H1 (cell line): Measurements from ENCODE around the gene IFNA1. TPM values are rescaled to one million over a fixed set of nuclear protein-coding genes. Genes with fewer than 3 reads are reported as not detected.

Source experiments
- CTCF ChIA-PET: fragments of 300-600 bp; sonication (Branson Sonifier 250); formaldehyde crosslinking; loops from one replicate; lab custom pipeline; 2021; ENCODE audit not compliant: partially characterized antibody; lab: Charles Lee
- POLR2A ChIA-PET: fragments of 300-600 bp; sonication (Branson Sonifier 250); formaldehyde crosslinking; loops from one replicate; lab custom pipeline; 2021; ENCODE audit warnings: inconsistent platforms; ENCODE audit not compliant: partially characterized antibody; lab: Charles Lee
- DNase-seq, 2 experiments: peaks; one replicate each; pipeline versions ENCODE4 v3.0.0 to v3.0.0-alpha.2; 2010 to 2022; ENCODE audit warnings: low spot score in 2 of 2, low read depth in 1 of 2, mixed read lengths in 1 of 2
- FAIRE-seq: peaks from 2 replicates; lab custom pipeline; 2011; peaks lifted over from hg19 to GRCh38; lab: Jason Lieb, UNC
- H2AFZ ChIP-seq: 2 replicates; pipeline ENCODE4 v1.8.1; 2012; ENCODE audit warnings: low read length, inconsistent platforms
- H2AK5ac ChIP-seq: 2 replicates; pipeline ENCODE4 v1.6.1; 2013; ENCODE audit warnings: low read depth, low read length
- H2BK120ac ChIP-seq: replicated peaks from 2 replicates; pipeline ENCODE3; 2013; ENCODE audit warnings: low read depth, low read length, inconsistent platforms
- H2BK12ac ChIP-seq: 2 replicates; pipeline ENCODE4 v1.6.1; 2013; ENCODE audit warnings: low read depth, low read length
- H2BK15ac ChIP-seq: 2 replicates; pipeline ENCODE4 v1.6.1; 2013; ENCODE audit warnings: low read length
- H2BK20ac ChIP-seq: 2 replicates; pipeline ENCODE4 v1.6.1; 2013; ENCODE audit warnings: low read length
- H2BK5ac ChIP-seq: 2 replicates; pipeline ENCODE4 v1.6.1; 2013; ENCODE audit warnings: low read depth, low read length
- H3K14ac ChIP-seq: 2 replicates; pipeline ENCODE4 v1.6.1; 2013; ENCODE audit warnings: inconsistent platforms; ENCODE audit not compliant: insufficient read length
- H3K18ac ChIP-seq: 2 replicates; pipeline ENCODE4 v1.6.1; 2013; ENCODE audit warnings: low read length; ENCODE audit errors: extremely low read depth
- H3K23ac ChIP-seq: 2 replicates; pipeline ENCODE4 v1.6.1; 2013; ENCODE audit warnings: inconsistent platforms; ENCODE audit not compliant: insufficient read length
- H3K23me2 ChIP-seq: 2 replicates; pipeline ENCODE4 v1.6.1; 2013; ENCODE audit warnings: low read depth, low read length
- H3K27ac ChIP-seq: 2 replicates; pipeline ENCODE4 v1.6.1; 2011; ENCODE audit warnings: low read depth, low read length, inconsistent platforms
- H3K27me3 ChIP-seq, 4 experiments: replicated peaks in 1 of 4; 1 replicate in 1 of 4; 2 replicates in 3 of 4; pipeline versions ENCODE4 v1.6.1 to v1.8.1; 2011 to 2013; ENCODE audit warnings: low read length in 3 of 4, mild to moderate bottlenecking in 3 of 4, inconsistent platforms in 2 of 4, mixed read lengths in 2 of 4, moderate library complexity in 1 of 4; ENCODE audit not compliant: control insufficient read depth in 3 of 4, insufficient read depth in 3 of 4; ENCODE audit errors: extremely low read depth in 1 of 4
- H3K36me3 ChIP-seq, 4 experiments: 2 replicates each; pipeline versions ENCODE4 v1.6.1 to v1.8.1; 2011 to 2013; ENCODE audit warnings: mild to moderate bottlenecking in 4 of 4, low read length in 3 of 4, moderate library complexity in 2 of 4, control low read depth in 1 of 4, inconsistent platforms in 1 of 4; ENCODE audit not compliant: insufficient read depth in 4 of 4, control insufficient read depth in 2 of 4
- H3K4ac ChIP-seq: replicated peaks from 2 replicates; pipeline ENCODE3; 2013; ENCODE audit warnings: low read length, low read depth, mixed read lengths, inconsistent platforms; ENCODE audit not compliant: insufficient read length
- H3K4me1 ChIP-seq, 4 experiments: replicated peaks in 1 of 4; 1 replicate in 1 of 4; 2 replicates in 3 of 4; pipeline versions ENCODE4 v1.6.1 to v1.8.1; 2011 to 2013; ENCODE audit warnings: low read length in 3 of 4, inconsistent platforms in 2 of 4, mixed read lengths in 1 of 4; ENCODE audit not compliant: insufficient read depth in 4 of 4, control insufficient read depth in 3 of 4
- H3K4me2 ChIP-seq, 2 experiments: 2 replicates each; pipeline versions ENCODE4 v1.6.1 to v1.8.1; 2011 to 2013; ENCODE audit warnings: low read depth in 2 of 2, low read length in 2 of 2, control low read depth in 1 of 2, inconsistent platforms in 1 of 2, mild to moderate bottlenecking in 1 of 2; ENCODE audit not compliant: insufficient read depth in 1 of 2
- H3K4me3 ChIP-seq, 4 experiments: fragments of 200-600, 300-600 bp in 1 of 4; sonication (generic), shearing (Covaris generic), sonication (Bioruptor Twin) in 1 of 4; 2 replicates each; pipeline versions ENCODE4 v1.5.1 to v1.8.1; 2011 to 2016; ENCODE audit warnings: low read length in 4 of 4, low read depth in 3 of 4, control low read depth in 2 of 4, inconsistent platforms in 2 of 4, mild to moderate bottlenecking in 2 of 4, mixed read lengths in 1 of 4, moderate library complexity in 1 of 4; ENCODE audit not compliant: insufficient read depth in 2 of 4; ENCODE audit errors: extremely low read depth in 1 of 4
- H3K56ac ChIP-seq: replicated peaks from 2 replicates; pipeline ENCODE3; 2013; ENCODE audit warnings: low read depth, mild to moderate bottlenecking, mixed read lengths, low read length, inconsistent platforms; ENCODE audit not compliant: insufficient read length
- H3K79me1 ChIP-seq: 2 replicates; pipeline ENCODE4 v1.6.1; 2013; ENCODE audit warnings: low read depth, low read length, control low read depth
- H3K79me2 ChIP-seq, 2 experiments: 2 replicates each; pipeline versions ENCODE4 v1.6.1 to v1.8.1; 2012 to 2013; ENCODE audit warnings: low read length in 2 of 2, mild to moderate bottlenecking in 2 of 2, inconsistent platforms in 1 of 2; ENCODE audit not compliant: insufficient read depth in 2 of 2, control insufficient read depth in 1 of 2
- H3K9ac ChIP-seq, 4 experiments: replicated peaks in 1 of 4; 1 replicate in 1 of 4; 2 replicates in 3 of 4; pipeline versions ENCODE4 v1.6.1 to v1.8.1; 2011 to 2013; ENCODE audit warnings: low read depth in 3 of 4, low read length in 3 of 4, control low read depth in 2 of 4, mild to moderate bottlenecking in 2 of 4, moderate library complexity in 2 of 4, inconsistent platforms in 1 of 4; ENCODE audit errors: extremely low read depth in 1 of 4
- H3K9me3 ChIP-seq, 2 experiments: 2 replicates each; pipeline versions ENCODE4 v1.6.1 to v1.8.1; 2012 to 2013; ENCODE audit warnings: mild to moderate bottlenecking in 2 of 2, moderate library complexity in 2 of 2, control low read depth in 1 of 2, inconsistent platforms in 1 of 2, low read depth in 1 of 2, low read length in 1 of 2, mixed read lengths in 1 of 2; ENCODE audit not compliant: insufficient read depth in 2 of 2
- H4K20me1 ChIP-seq, 2 experiments: replicated peaks in 1 of 2; 2 replicates each; pipeline versions ENCODE3 to v1.8.1; 2011 to 2013; ENCODE audit warnings: inconsistent platforms in 2 of 2, low read length in 2 of 2, mild to moderate bottlenecking in 1 of 2; ENCODE audit not compliant: insufficient read depth in 2 of 2, control insufficient read depth in 1 of 2
- H4K5ac ChIP-seq: 2 replicates; pipeline ENCODE4 v1.6.1; 2013; ENCODE audit warnings: low read length, low read depth, mixed read lengths, inconsistent platforms; ENCODE audit not compliant: insufficient read length
- H4K8ac ChIP-seq: 2 replicates; pipeline ENCODE4 v1.8.0; 2013; ENCODE audit warnings: mild to moderate bottlenecking, moderate library complexity, low read length, inconsistent platforms; ENCODE audit not compliant: insufficient read depth; ENCODE audit errors: extremely low read depth
- H4K91ac ChIP-seq: replicated peaks from 2 replicates; pipeline ENCODE3; 2013; ENCODE audit warnings: low read length, mixed read lengths, inconsistent platforms; ENCODE audit not compliant: insufficient read length
- CHD2 ChIP-seq: IDR thresholded peaks from 2 replicates; pipeline ENCODE4 v1.6.1; 2012; ENCODE audit warnings: low read length, improper control_type of control experiment
- CTCF ChIP-seq, 3 experiments: IDR thresholded peaks; 1 replicate in 2 of 3; 2 replicates in 1 of 3; pipeline versions ENCODE4 v1.5.1 to v1.6.1; 2011; ENCODE audit warnings: low read length in 3 of 3, mild to moderate bottlenecking in 3 of 3, inconsistent platforms in 2 of 3, low read depth in 1 of 3, moderate library complexity in 1 of 3; ENCODE audit not compliant: insufficient read depth in 1 of 3; ENCODE audit errors: control extremely low read depth in 1 of 3
- JUND ChIP-seq: IDR thresholded peaks from 2 replicates; pipeline ENCODE4 v1.6.1; 2011; ENCODE audit warnings: mild to moderate bottlenecking, improper control_type of control experiment, low read length
- WGBS, 2 experiments: shearing (Covaris generic) in 1 of 2; methylation state at CpG; one replicate each; pipeline versions ENCODE4 v1.1.6 to v1.1.7; 2013 to 2015; ENCODE audit warnings: low lambda C conversion rate in 2 of 2, mixed read lengths in 2 of 2, inconsistent platforms in 1 of 2, low coverage in 1 of 2, missing lambda C conversion rate in 1 of 2; ENCODE audit not compliant: insufficient replicate concordance in 2 of 2, insufficient coverage in 1 of 2, insufficient read length in 1 of 2; ENCODE audit errors: extremely low coverage in 1 of 2, missing lambda C conversion rate in 1 of 2; 5-methylcytosine and 5-hydroxymethylcytosine counted together
- polyA plus RNA-seq, 7 experiments: library from polyadenylated mRNA; depleted of rRNA in 3 of 7; stranded (reverse) in 5 of 7; unstranded in 2 of 7; fragments of >200 nt in 5 of 7; fragments of 200-250 nt in 2 of 7; gene quantifications; 1 replicate in 5 of 7; 2 replicates in 1 of 7; 4 replicates in 1 of 7; pipeline versions ENCODE4 v1.2.1 to v1.2.3, GENCODE V29; 2011 to 2013; ENCODE audit warnings: missing spikeins in 2 of 7, mixed read lengths in 2 of 7
- total RNA-seq: library from RNA; stranded (reverse); fragmentation: NEBNext Ultra II Directional; extraction: Animal tissue kit (Norgen Biotek cat#: 25700); gene quantifications from 2 replicates; pipeline ENCODE4 v1.2.1, GENCODE V29; 2021

The IFNA1 gene
- total and polyA plus RNA-seq, 2 of the 8 experiments (the other 6 are each of a cell fraction or from before 2014, with no cell fraction given) = not detected

GRCh38 chr9:21392270-21392669, 48.0 kb upstream of the IFNA1 start:
- H4K20me1 ChIP-seq = no peaks in the 10 kb centered on the region
- CTCF ChIA-PET = interaction anchor here (0.5 to 6.8 kb wide), 37 partner anchors 8 to 396 kb away, joined by 3 to 79 read pairs (median 4); partner anchors contain the start of genes IFNA6, IFNA8 and KLHL9
- no peak overlapping the region for H3K56ac ChIP-seq
- H2BK20ac ChIP-seq = no peak overlapping the region
- H2BK15ac ChIP-seq = no peak overlapping the region
- no peaks in the 10 kb centered on the region for H3K9me3 ChIP-seq
- no peak overlapping the region for H4K91ac ChIP-seq
- no peaks in the 10 kb centered on the region for H3K79me2 ChIP-seq
- no peak overlapping the region for H3K9ac ChIP-seq
- H3K27me3 ChIP-seq = peaks cover 0 to 8% (median 4%) of the 10 kb centered on the region in 4 experiments; a peak in 3 of 7 replicates
- no peak overlapping the region for H3K23ac ChIP-seq
- peak overlapping the region; percentile 48; the same call in 1 of the 2 replicates for H2AFZ ChIP-seq
- H2AK5ac ChIP-seq = no peak overlapping the region
- POLR2A ChIA-PET = no interaction called here
- no peak overlapping the region for H3K4me2 ChIP-seq
- H4K8ac ChIP-seq = no peak overlapping the region
- H2BK120ac ChIP-seq = no peak overlapping the region
- no peak overlapping the region for H2BK12ac ChIP-seq
- no peak overlapping the region for H3K27ac ChIP-seq
- H3K14ac ChIP-seq = no peak overlapping the region
- no peak overlapping the region for H3K18ac ChIP-seq
- FAIRE-seq = no peak
- no peaks in the 10 kb centered on the region for H3K79me1 ChIP-seq
- no peak overlapping the region for H3K4ac ChIP-seq
- no peak overlapping the region for H4K5ac ChIP-seq
- no peaks in the 10 kb centered on the region; the same call in 1 of the 2 replicates for H3K23me2 ChIP-seq
- H3K4me1 ChIP-seq = no peaks in the 10 kb centered on the region
- peak in 2 of 3 experiments; percentile 55 to 74; a peak in 3 of 4 replicates for TF ChIP-seq CTCF (IDR thresholded peaks at IDR 0.05; ENCODE audit: control extremely low read depth in 1 of 3, insufficient read depth in 1 of 3, low read depth in 1 of 3, low read length in 3 of 3)
- TF ChIP-seq CHD2 = no peak
- no peak for TF ChIP-seq JUND
- no peaks in the 10 kb centered on the region for H3K36me3 ChIP-seq
- no peak for DNase-seq
- H3K4me3 ChIP-seq = no peak overlapping the region
- no peak overlapping the region for H2BK5ac ChIP-seq
- 91% methylated on average over 6 of the region's 6 CpGs; no CpG with 5 or more reads in 1 of the 2 experiments for whole genome bisulfite sequencing, 2 experiments
